Fibroblast of lung (primary cell): ENCODE measurements around the gene UPB1.

Source experiments
- EZH2 ChIP-seq: IDR thresholded peaks from 2 replicates; pipeline ENCODE4 v1.5.1; 2012; ENCODE audit warnings: low read length, control low read depth, mild to moderate bottlenecking; ENCODE audit errors: missing control alignments
- TF ChIP-seq, protein P1 (sequence below), 2 donors: IDR thresholded peaks in 1 of 2; conservative IDR thresholded peaks in 1 of 2; 1 replicate in 1 of 2; 2 replicates in 1 of 2; pipeline ENCODE4 v1.5.1; 2011 to 2012; ENCODE audit warnings: low read length in 2 of 2, control low read depth in 1 of 2, inconsistent platforms in 1 of 2, low read depth in 1 of 2, mild to moderate bottlenecking in 1 of 2

DNA sequence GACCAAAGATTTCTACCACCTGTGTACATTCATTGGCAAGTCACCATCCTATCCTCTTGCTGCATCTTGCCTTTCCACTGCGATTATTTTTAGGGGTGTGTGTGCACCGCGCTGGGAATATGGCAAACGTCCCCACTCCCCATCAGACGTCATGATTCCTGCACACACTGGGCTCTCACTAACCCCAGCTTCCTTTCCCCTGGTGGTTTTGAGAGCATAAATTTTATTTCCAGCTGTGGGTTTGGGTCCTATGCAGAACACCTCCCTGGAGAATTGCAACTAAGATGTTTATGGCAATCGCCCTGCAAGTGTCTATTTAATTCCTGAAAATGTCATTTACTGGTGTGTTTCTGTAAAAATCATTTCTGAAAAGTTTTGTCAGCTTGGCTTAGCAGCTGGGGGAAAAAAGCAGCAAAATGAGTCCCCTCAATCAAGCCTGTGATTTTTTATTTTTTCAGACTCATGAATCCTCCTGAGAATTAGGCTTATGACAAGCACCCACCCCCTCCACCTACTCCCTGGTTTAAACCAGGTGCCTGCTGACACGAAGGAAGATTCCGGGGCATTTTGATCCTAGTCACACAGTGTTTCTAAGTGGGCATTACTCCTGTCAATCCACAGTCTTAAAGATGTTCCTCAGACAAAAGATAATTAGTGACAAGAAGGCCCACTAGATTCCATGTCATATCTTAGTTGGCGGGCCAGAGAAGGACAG, 23.8 kb downstream of the UPB1 start:
- TF ChIP-seq, protein P1, sequence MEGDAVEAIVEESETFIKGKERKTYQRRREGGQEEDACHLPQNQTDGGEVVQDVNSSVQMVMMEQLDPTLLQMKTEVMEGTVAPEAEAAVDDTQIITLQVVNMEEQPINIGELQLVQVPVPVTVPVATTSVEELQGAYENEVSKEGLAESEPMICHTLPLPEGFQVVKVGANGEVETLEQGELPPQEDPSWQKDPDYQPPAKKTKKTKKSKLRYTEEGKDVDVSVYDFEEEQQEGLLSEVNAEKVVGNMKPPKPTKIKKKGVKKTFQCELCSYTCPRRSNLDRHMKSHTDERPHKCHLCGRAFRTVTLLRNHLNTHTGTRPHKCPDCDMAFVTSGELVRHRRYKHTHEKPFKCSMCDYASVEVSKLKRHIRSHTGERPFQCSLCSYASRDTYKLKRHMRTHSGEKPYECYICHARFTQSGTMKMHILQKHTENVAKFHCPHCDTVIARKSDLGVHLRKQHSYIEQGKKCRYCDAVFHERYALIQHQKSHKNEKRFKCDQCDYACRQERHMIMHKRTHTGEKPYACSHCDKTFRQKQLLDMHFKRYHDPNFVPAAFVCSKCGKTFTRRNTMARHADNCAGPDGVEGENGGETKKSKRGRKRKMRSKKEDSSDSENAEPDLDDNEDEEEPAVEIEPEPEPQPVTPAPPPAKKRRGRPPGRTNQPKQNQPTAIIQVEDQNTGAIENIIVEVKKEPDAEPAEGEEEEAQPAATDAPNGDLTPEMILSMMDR (conservative IDR thresholded peaks at IDR 0.05 in 1 of 2, IDR thresholded peaks at IDR 0.05 in 1 of 2; ENCODE audit: low read depth in 1 of 2, low read length in 2 of 2): no peak
- TF ChIP-seq EZH2: no peak
